Natural killer cell (primary cell): ENCODE data around the gene MTIF3. TPM values are rescaled to one million over a fixed set of nuclear protein-coding genes. Genes with fewer than 3 reads are reported as not detected.

Experiments used
- ATAC-seq, 3 donors: fragments of 150-1000 bp in 2 of 3; fragments of 200-7000 bp in 1 of 3; cut with Tn5 transposase; 1 replicate in 1 of 3; 2 replicates in 2 of 3; pipeline ENCODE4 v1.10.0; 2021; ENCODE audit warnings: mild to moderate bottlenecking in 2 of 3, moderate library complexity in 2 of 3
- DNase-seq, 2 donors: peaks; one replicate each; pipeline versions ENCODE4 v3.0.0 to v3.0.0-alpha.2; 2013 to 2021; ENCODE audit warnings: mixed read lengths in 1 of 2
- H3K27ac ChIP-seq: one replicate; pipeline ENCODE4 v1.5.1; 2013; ENCODE audit warnings: mild to moderate bottlenecking, low read length
- H3K27me3 ChIP-seq: one replicate; pipeline ENCODE4 v1.6.1; 2013; ENCODE audit warnings: low read length; ENCODE audit not compliant: control insufficient read depth, insufficient read depth
- H3K36me3 ChIP-seq: one replicate; pipeline ENCODE4 v1.6.1; 2013; ENCODE audit warnings: low read length; ENCODE audit not compliant: control insufficient read depth, insufficient read depth
- H3K4me1 ChIP-seq: one replicate; pipeline ENCODE4 v1.6.1; 2013; ENCODE audit warnings: low read length; ENCODE audit not compliant: control insufficient read depth, insufficient read depth
- H3K4me3 ChIP-seq: one replicate; pipeline ENCODE4 v1.5.1; 2013; ENCODE audit warnings: low read length
- H3K9me3 ChIP-seq: one replicate; pipeline ENCODE4 v1.6.1; 2013; ENCODE audit warnings: low read length; ENCODE audit not compliant: control insufficient read depth, insufficient read depth
- H3K27ac Mint-ChIP-seq, 2 donors: one replicate each; pipeline ENCODE4 v1.8.0; 2022; ENCODE audit warnings: mild to moderate bottlenecking in 2 of 2, mixed read lengths in 2 of 2, moderate library complexity in 1 of 2
- H3K27me3 Mint-ChIP-seq, 2 donors: one replicate each; pipeline ENCODE4 v1.8.0; 2022; ENCODE audit warnings: low read depth in 2 of 2, mixed read lengths in 2 of 2
- H3K36me3 Mint-ChIP-seq: one replicate; pipeline ENCODE4 v1.8.0; 2022; ENCODE audit warnings: mixed read lengths
- H3K4me1 Mint-ChIP-seq, 2 donors: one replicate each; pipeline ENCODE4 v1.8.0; 2022; ENCODE audit warnings: mixed read lengths in 2 of 2
- H3K4me3 Mint-ChIP-seq: one replicate; pipeline ENCODE4 v1.8.0; 2022; ENCODE audit warnings: mild to moderate bottlenecking, moderate library complexity, mixed read lengths
- H3K9me3 Mint-ChIP-seq, 2 donors: one replicate each; pipeline ENCODE4 v1.8.0; 2022; ENCODE audit warnings: mixed read lengths in 2 of 2
- WGBS: methylation state at CpG from one replicate; pipeline ENCODE4 v1.1.7; 2013; ENCODE audit warnings: missing lambda C conversion rate; ENCODE audit not compliant: insufficient coverage; 5-methylcytosine and 5-hydroxymethylcytosine counted together
- intact Hi-C: fragments of 100-400 bp; cut with micrococcal nuclease; formaldehyde crosslinking; loops from one replicate; pipeline ENCODE4 v1.14.2; 2022
- total RNA-seq, 4 donors: library from RNA; stranded (reverse); fragments of 120-200 nt in 1 of 4; gene quantifications; one replicate each; pipeline versions ENCODE4 v1.2.3 to v1.2.4, GENCODE V29; 2013 to 2022
- TF ChIP-seq, protein P1 (sequence below): fragments of 200-600 bp; IDR thresholded peaks from one replicate; pipeline ENCODE4 v1.8.0; 2022; ENCODE audit warnings: antibody characterized with exemption

Gene MTIF3
- total RNA-seq, 3 donors from 2014 or later (not counting 1 experiment from before 2014, with no cell fraction given): 30.2 to 56.6 (median 36.8) TPM

- Mint-ChIP-seq H3K4me3 (peak overlapping the region; percentile 54), H3K36me3 (no peaks in the 10 kb centered on the region), H3K9me3 (no peaks in the 10 kb centered on the region), H3K27ac (peak overlapping the region in 1 of 2 donors; percentile 92), H3K4me1 (peaks cover 18 to 21% of the 10 kb centered on the region in 2 donors), H3K27me3 (peaks cover 0 to 4% of the 10 kb centered on the region in 2 donors)
- TF ChIP-seq, protein P1, sequence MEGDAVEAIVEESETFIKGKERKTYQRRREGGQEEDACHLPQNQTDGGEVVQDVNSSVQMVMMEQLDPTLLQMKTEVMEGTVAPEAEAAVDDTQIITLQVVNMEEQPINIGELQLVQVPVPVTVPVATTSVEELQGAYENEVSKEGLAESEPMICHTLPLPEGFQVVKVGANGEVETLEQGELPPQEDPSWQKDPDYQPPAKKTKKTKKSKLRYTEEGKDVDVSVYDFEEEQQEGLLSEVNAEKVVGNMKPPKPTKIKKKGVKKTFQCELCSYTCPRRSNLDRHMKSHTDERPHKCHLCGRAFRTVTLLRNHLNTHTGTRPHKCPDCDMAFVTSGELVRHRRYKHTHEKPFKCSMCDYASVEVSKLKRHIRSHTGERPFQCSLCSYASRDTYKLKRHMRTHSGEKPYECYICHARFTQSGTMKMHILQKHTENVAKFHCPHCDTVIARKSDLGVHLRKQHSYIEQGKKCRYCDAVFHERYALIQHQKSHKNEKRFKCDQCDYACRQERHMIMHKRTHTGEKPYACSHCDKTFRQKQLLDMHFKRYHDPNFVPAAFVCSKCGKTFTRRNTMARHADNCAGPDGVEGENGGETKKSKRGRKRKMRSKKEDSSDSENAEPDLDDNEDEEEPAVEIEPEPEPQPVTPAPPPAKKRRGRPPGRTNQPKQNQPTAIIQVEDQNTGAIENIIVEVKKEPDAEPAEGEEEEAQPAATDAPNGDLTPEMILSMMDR: no peak
- H3K27ac ChIP-seq: no peak overlapping the region
- 90% methylated on average over 3 of the region's 8 CpGs for WGBS
- ATAC-seq (no peak), DNase-seq (no peak)
- no peak overlapping the region for H3K4me3 ChIP-seq
- H3K9me3 ChIP-seq: no peaks in the 10 kb centered on the region
- H3K4me1 ChIP-seq: peaks cover 20% of the 10 kb centered on the region
- H3K36me3 ChIP-seq: no peaks in the 10 kb centered on the region
- H3K27me3 ChIP-seq: no peaks in the 10 kb centered on the region
- intact Hi-C loops: no loop called here
Observed at GRCh38 chr13:27421101-27421871, 29.1 kb downstream of the MTIF3 start.

- Mint-ChIP-seq H3K4me3 (no peak overlapping the region), H3K9me3 (no peaks in the 10 kb centered on the region), H3K27ac (no peak overlapping the region), H3K27me3 (peaks cover 0 to 8% of the 10 kb centered on the region in 2 donors), H3K4me1 (peaks cover 4 to 6% of the 10 kb centered on the region in 2 donors), H3K36me3 (no peaks in the 10 kb centered on the region)
- Histone ChIP-seq H3K9me3 (no peaks in the 10 kb centered on the region), H3K27ac (no peak overlapping the region), H3K4me3 (no peak overlapping the region), H3K4me1 (peaks cover 5% of the 10 kb centered on the region), H3K36me3 (no peaks in the 10 kb centered on the region), H3K27me3 (no peaks in the 10 kb centered on the region)
- intact Hi-C loops: no loop called here
- 94% methylated on average over 1 of the region's 1 CpG for WGBS
- TF ChIP-seq, protein P1: no peak
- no peak for ATAC-seq
- no peak for DNase-seq
Observed at GRCh38 chr13:27419328-27419727, 31.0 kb downstream of the MTIF3 start.

DNA sequence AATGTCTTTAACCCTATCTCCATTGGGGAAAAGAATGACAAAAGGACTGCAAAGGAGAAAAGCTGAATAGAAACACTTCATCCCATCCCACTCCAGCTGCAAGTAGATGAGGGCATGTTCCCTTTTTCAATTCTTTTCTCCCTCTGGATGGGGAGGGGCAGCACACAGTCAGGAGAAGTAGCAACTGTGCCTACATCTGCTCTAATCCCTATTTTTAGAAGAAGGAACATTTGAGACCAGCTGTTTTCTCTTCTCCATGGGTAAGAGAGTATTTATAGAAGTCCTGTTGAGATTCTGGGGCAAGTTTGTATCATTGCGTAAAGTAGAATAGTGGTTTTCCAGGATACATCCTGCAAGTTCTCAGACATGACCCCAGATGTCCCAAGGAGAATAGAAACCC, 35.2 kb downstream of the MTIF3 start:
- 100% methylated on average over 1 of the region's 1 CpG for WGBS
- Mint-ChIP-seq H3K9me3 (no peaks in the 10 kb centered on the region), H3K4me3 (no peak overlapping the region), H3K4me1 (no peaks in the 10 kb centered on the region), H3K27ac (no peak overlapping the region), H3K36me3 (no peaks in the 10 kb centered on the region), H3K27me3 (peaks cover 11 to 15% of the 10 kb centered on the region in 2 donors)
- no peak overlapping the region for H3K4me3 ChIP-seq
- no peaks in the 10 kb centered on the region for H3K36me3 ChIP-seq
- TF ChIP-seq, protein P1: no peak
- H3K4me1 ChIP-seq: no peaks in the 10 kb centered on the region
- ATAC-seq (no peak), DNase-seq (no peak)
- no peaks in the 10 kb centered on the region for H3K9me3 ChIP-seq
- intact Hi-C loops: no loop called here
- no peaks in the 10 kb centered on the region for H3K27me3 ChIP-seq
- H3K27ac ChIP-seq: no peak overlapping the region
